GM12878 (cell line): ENCODE results near the gene PARD6B. TPM values are rescaled to one million over a fixed set of nuclear protein-coding genes. Genes with fewer than 3 reads are reported as not detected.

Experiments used
- ATAC-seq: fragments of 200-7000 bp; cut with Tn5 transposase; 3 replicates; pipeline ENCODE4 v1.9.1; 2020; ENCODE audit warnings: mild to moderate bottlenecking, moderate library complexity
- BruUV-seq: library from RNA; stranded (reverse); fragments of 400-500 nt; replicated peaks from 2 replicates; lab custom pipeline; 2021; lab: Mats Ljungman, UMichigan
- CTCF ChIA-PET: fragments of 300-600 bp; sonication (Branson Sonifier 250); formaldehyde crosslinking; extraction: SDS; loops from one replicate; lab custom pipeline; 2021; ENCODE audit warnings: inconsistent platforms; lab: Yijun Ruan, JAX
- POLR2A ChIA-PET: fragments of 350-600 bp; formaldehyde crosslinking; extraction: SDS; loops from one replicate; lab custom pipeline; 2021; ENCODE audit warnings: inconsistent platforms; lab: Charles Lee
- RAD21 ChIA-PET: fragments of 300-600 bp; sonication (Branson Sonifier 250); formaldehyde crosslinking; loops from one replicate; lab custom pipeline; 2023; ENCODE audit warnings: antibody characterized with exemption; ENCODE audit not compliant: unreplicated experiment; lab: Charles Lee
- SMC1A ChIA-PET: fragments of 300-600 bp; sonication (Branson Sonifier 250); formaldehyde crosslinking; loops from one replicate; lab custom pipeline; 2023; ENCODE audit not compliant: unreplicated experiment, uncharacterized antibody; lab: Charles Lee
- DNase-seq: peaks from one replicate; pipeline ENCODE4 v3.0.0-alpha.2; 2011; ENCODE audit warnings: low read depth, low spot score
- FAIRE-seq: peaks from 3 replicates; lab custom pipeline; 2011; peaks lifted over from hg19 to GRCh38; lab: Jason Lieb, UNC
- H2AFZ ChIP-seq: 2 replicates; pipeline ENCODE4 v1.6.0; 2011; ENCODE audit warnings: low read depth, low read length, control low read depth; ENCODE audit not compliant: control insufficient read depth
- H3K27ac ChIP-seq: 2 replicates; pipeline ENCODE4 v1.5.1; 2011; ENCODE audit warnings: control low read depth; ENCODE audit not compliant: control insufficient read depth, insufficient read depth
- H3K27me3 ChIP-seq, 2 experiments: replicated peaks in 1 of 2; 2 replicates each; pipeline versions ENCODE4 v1.6.0 to v1.6.1; 2011; ENCODE audit warnings: low read length in 1 of 2; ENCODE audit not compliant: control insufficient read depth in 2 of 2, insufficient read depth in 2 of 2
- H3K36me3 ChIP-seq, 2 experiments: 2 replicates each; pipeline ENCODE4 v1.5.1; 2011; ENCODE audit warnings: low read length in 1 of 2; ENCODE audit not compliant: control insufficient read depth in 2 of 2, insufficient read depth in 2 of 2
- H3K4me1 ChIP-seq: 2 replicates; pipeline ENCODE4 v1.6.1; 2011; ENCODE audit warnings: mild to moderate bottlenecking, low read length, moderate library complexity, mixed read lengths; ENCODE audit not compliant: control insufficient read depth, insufficient read depth
- H3K4me2 ChIP-seq: 2 replicates; pipeline ENCODE4 v1.6.0; 2011; ENCODE audit warnings: control low read depth; ENCODE audit not compliant: control insufficient read depth, insufficient read depth
- H3K4me3 ChIP-seq: fragments of 200-600 bp; sonication (generic); 2 replicates; pipeline ENCODE4 v1.5.1; 2016
- H3K79me2 ChIP-seq: 2 replicates; pipeline ENCODE4 v1.6.0; 2011; ENCODE audit warnings: low read length; ENCODE audit not compliant: control insufficient read depth, insufficient read depth
- H3K9ac ChIP-seq: 2 replicates; pipeline ENCODE4 v1.8.0; 2011; ENCODE audit warnings: low read length, control low read depth, mixed read lengths; ENCODE audit not compliant: control insufficient read depth, insufficient read depth
- H3K9me3 ChIP-seq: replicated peaks from 3 replicates; pipeline ENCODE4 v1.5.1; 2011; ENCODE audit warnings: mild to moderate bottlenecking, low read length; ENCODE audit not compliant: control insufficient read depth, insufficient read depth
- H4K20me1 ChIP-seq: 2 replicates; pipeline ENCODE4 v1.6.0; 2011; ENCODE audit not compliant: control insufficient read depth, insufficient read depth
- NFXL1 ChIP-seq: fragments of 450-650 bp; IDR thresholded peaks from 2 replicates; pipeline ENCODE4 v1.6.1; 2017; ENCODE audit warnings: antibody characterized with exemption, mild to moderate bottlenecking, borderline replicate concordance
- NFYA ChIP-seq: IDR thresholded peaks from 2 replicates; pipeline ENCODE4 v1.6.1; 2011; ENCODE audit warnings: low read depth, mild to moderate bottlenecking, low read length, improper control_type of control experiment, borderline replicate concordance
- POLR2A ChIP-seq: IDR thresholded peaks from 2 replicates; pipeline ENCODE4 v1.6.1; 2011; ENCODE audit warnings: low read depth, mild to moderate bottlenecking, low read length
- SIN3A ChIP-seq: IDR thresholded peaks from 2 replicates; pipeline ENCODE4 v1.6.1; 2012; ENCODE audit warnings: low read depth, low read length, improper control_type of control experiment
- WGBS: methylation state at CpG from one replicate; pipeline ENCODE4 v1.1.6; 2016; ENCODE audit warnings: low lambda C conversion rate; ENCODE audit not compliant: insufficient replicate concordance, insufficient coverage; ENCODE audit errors: missing lambda C conversion rate; 5-methylcytosine and 5-hydroxymethylcytosine counted together
- in situ Hi-C: fragments of 300-500 bp; cut with MboI; formaldehyde crosslinking; loops from 9 replicates; pipeline ENCODE4 v1.14.3; 2018; ENCODE audit warnings: mixed read lengths
- intact Hi-C: fragments of 100-400 bp; cut with micrococcal nuclease; formaldehyde crosslinking; loops from one replicate; pipeline ENCODE4 v1.14.2; 2022; ENCODE audit not compliant: unreplicated experiment
- polyA plus RNA-seq, 11 experiments: library from polyadenylated mRNA; depleted of rRNA in 4 of 11; unstranded in 6 of 11; stranded (reverse) in 5 of 11; fragments of >200 nt; fragmentation: Nextera tagmentation in 4 of 11; fragmentation: Illumina TruSeq in 1 of 11; extraction: Ambion mirVana in 4 of 11; extraction: Trizol in 1 of 11; gene quantifications; 1 replicate in 1 of 11; 2 replicates in 10 of 11; pipeline versions ENCODE4 v1.2.1 to v1.2.3, GENCODE V29; 2011 to 2016; ENCODE audit warnings: inconsistent platforms in 2 of 11, missing spikeins in 2 of 11, low read depth in 1 of 11
- total RNA-seq, 4 experiments: library from RNA; depleted of rRNA in 3 of 4; stranded (reverse); fragments of >200 nt in 3 of 4; fragmentation: Illumina TruSeq in 1 of 4; extraction: Trizol in 1 of 4; gene quantifications; 2 replicates each; pipeline versions ENCODE4 v1.2.1 to v1.2.3, GENCODE V29; 2013 to 2021
- TF ChIP-seq, protein P1 (sequence below): IDR thresholded peaks from 2 replicates; pipeline ENCODE4 v1.6.1; 2011; ENCODE audit warnings: low read depth, low read length, improper control_type of control experiment, borderline replicate concordance
- TF ChIP-seq, protein P2 (sequence below): fragments of 450-650 bp; IDR thresholded peaks from 2 replicates; pipeline ENCODE4 v1.6.1; 2017; ENCODE audit warnings: mild to moderate bottlenecking, moderate library complexity

Gene PARD6B
- total and polyA plus RNA-seq, 10 of the 15 experiments (the other 5 are each of a cell fraction or from before 2014, with no cell fraction given): 0.57 to 4.7 (median 2.0) TPM

DNA sequence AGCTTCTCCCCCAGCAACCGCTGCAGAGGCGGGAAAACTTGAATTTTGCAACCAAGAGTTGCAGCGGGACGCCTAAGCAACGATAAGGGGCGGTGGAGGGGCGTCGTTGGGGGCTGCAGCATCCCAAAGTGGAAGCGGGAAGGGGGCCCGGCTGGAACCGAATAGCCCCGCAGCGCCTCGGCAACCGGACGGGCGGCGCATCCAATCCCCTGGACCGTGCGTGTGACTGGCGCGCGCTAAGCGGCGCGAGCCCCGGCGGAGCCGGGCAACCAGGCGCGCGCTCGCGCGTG is 670 bp upstream of the PARD6B start (continued):
- TF ChIP-seq, protein P1, sequence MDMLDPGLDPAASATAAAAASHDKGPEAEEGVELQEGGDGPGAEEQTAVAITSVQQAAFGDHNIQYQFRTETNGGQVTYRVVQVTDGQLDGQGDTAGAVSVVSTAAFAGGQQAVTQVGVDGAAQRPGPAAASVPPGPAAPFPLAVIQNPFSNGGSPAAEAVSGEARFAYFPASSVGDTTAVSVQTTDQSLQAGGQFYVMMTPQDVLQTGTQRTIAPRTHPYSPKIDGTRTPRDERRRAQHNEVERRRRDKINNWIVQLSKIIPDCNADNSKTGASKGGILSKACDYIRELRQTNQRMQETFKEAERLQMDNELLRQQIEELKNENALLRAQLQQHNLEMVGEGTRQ: no peak
- TF ChIP-seq SIN3A: no peak
- TF ChIP-seq, protein P2, sequence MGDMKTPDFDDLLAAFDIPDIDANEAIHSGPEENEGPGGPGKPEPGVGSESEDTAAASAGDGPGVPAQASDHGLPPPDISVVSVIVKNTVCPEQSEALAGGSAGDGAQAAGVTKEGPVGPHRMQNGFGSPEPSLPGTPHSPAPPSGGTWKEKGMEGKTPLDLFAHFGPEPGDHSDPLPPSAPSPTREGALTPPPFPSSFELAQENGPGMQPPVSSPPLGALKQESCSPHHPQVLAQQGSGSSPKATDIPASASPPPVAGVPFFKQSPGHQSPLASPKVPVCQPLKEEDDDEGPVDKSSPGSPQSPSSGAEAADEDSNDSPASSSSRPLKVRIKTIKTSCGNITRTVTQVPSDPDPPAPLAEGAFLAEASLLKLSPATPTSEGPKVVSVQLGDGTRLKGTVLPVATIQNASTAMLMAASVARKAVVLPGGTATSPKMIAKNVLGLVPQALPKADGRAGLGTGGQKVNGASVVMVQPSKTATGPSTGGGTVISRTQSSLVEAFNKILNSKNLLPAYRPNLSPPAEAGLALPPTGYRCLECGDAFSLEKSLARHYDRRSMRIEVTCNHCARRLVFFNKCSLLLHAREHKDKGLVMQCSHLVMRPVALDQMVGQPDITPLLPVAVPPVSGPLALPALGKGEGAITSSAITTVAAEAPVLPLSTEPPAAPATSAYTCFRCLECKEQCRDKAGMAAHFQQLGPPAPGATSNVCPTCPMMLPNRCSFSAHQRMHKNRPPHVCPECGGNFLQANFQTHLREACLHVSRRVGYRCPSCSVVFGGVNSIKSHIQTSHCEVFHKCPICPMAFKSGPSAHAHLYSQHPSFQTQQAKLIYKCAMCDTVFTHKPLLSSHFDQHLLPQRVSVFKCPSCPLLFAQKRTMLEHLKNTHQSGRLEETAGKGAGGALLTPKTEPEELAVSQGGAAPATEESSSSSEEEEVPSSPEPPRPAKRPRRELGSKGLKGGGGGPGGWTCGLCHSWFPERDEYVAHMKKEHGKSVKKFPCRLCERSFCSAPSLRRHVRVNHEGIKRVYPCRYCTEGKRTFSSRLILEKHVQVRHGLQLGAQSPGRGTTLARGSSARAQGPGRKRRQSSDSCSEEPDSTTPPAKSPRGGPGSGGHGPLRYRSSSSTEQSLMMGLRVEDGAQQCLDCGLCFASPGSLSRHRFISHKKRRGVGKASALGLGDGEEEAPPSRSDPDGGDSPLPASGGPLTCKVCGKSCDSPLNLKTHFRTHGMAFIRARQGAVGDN: peak; percentile 14; the same call in 1 of the 2 replicates
- no peak for TF ChIP-seq NFYA

DNA sequence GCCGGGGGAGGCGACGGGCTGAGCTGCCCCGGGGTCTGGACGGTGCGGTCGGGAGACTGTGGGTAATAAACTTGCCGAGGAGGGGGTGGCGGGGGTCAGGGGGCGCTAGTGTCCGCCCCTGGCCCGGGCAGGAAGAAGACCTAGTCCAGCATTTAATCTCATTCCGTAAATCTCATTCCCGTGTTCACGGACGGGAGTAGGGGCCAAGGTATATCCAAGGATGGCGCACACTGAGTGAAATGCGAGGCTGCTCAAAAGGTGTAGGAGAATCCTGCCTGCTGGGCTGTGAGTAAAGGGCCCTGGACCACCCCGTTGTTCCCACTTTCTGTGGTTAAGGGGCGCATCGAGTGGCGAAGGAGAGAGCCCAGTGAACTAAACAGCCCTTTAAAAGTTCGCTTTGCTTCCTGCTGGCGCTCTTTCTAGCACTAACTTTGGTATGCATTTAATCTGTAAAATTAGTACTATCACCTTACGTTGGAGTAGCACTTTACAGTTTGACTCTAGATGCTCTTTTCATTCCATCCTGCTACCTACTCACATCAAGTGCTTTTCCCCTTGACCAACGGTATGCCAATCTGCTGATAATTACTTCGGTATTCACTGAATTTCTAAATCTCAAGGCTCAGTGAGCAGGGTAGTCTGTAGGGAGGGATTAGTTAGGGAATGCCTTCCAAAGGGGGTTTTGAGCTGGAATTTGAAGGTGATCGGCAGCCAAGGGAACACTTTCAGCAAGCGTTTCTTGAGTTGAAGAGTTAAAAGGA is 730 bp downstream of the PARD6B start:
- WGBS: 13% methylated on average over 20 of the region's 29 CpGs
- H3K79me2 ChIP-seq: peaks cover 6% of the 10 kb centered on the region
- BruUV-seq: TSS peak; percentile 59
- no peaks in the 10 kb centered on the region for H3K36me3 ChIP-seq
- SMC1A ChIA-PET: interaction anchor here (0.9 kb wide), 1 partner anchor 17 kb away, joined by 4 read pairs; no protein-coding TSS in a partner anchor
- TF ChIP-seq NFXL1: peak; percentile 71; the same call in 1 of the 2 replicates
- TF ChIP-seq POLR2A: no peak
- intact Hi-C loops (loop anchor here (2.0 to 10.0 kb wide), 2 partner anchors 59 to 547 kb away; no protein-coding TSS in a partner anchor), in situ Hi-C loops (no loop called here)
- H3K9ac ChIP-seq: peak overlapping the region; percentile 71
- DNase-seq (no peak), ATAC-seq (no peak; the same call in 2 of the 3 replicates), FAIRE-seq (no peak)
- H4K20me1 ChIP-seq: no peaks in the 10 kb centered on the region
- peak overlapping the region; percentile 92 for H2AFZ ChIP-seq
- peaks cover 5% of the 10 kb centered on the region; the same call in 1 of the 2 replicates for H3K4me1 ChIP-seq
- no peaks in the 10 kb centered on the region for H3K27me3 ChIP-seq
- H3K9me3 ChIP-seq: no peaks in the 10 kb centered on the region
- POLR2A ChIA-PET: no interaction called here
- CTCF ChIA-PET: interaction anchor here (0.9 to 3.3 kb wide), 3 partner anchors 18 to 63 kb away, joined by 3 to 21 read pairs (median 5); partner anchors contain the start of gene BCAS4
- RAD21 ChIA-PET: no interaction called here
- H3K4me2 ChIP-seq: peak overlapping the region; percentile 96
- peak overlapping the region; percentile 39; the same call in 1 of the 2 replicates for H3K27ac ChIP-seq
- H3K4me3 ChIP-seq: peak overlapping the region; percentile 83
